SK-N-SH treated with all-trans-retinoic acid at 6 μM for 48 hours (cell line): ENCODE results near the gene COL15A1.
A peak's percentile ranks its signal among the peaks of the same experiment; 100 is the strongest.

Experiments used
- ATAC-seq: fragments of 200-7000 bp; cut with Tn5 transposase; 3 replicates; pipeline ENCODE4 v1.9.1; 2020; ENCODE audit warnings: mild to moderate bottlenecking, moderate library complexity
- ARNTL ChIP-seq: fragments of 450-650 bp; formaldehyde crosslinking; IDR thresholded peaks from 2 replicates; pipeline ENCODE4 v1.5.0; 2020; ENCODE audit warnings: low read depth, mild to moderate bottlenecking, moderate library complexity, borderline replicate concordance
- BACH2 ChIP-seq: fragments of 250-450 bp; sonication (Bioruptor Pico); IDR thresholded peaks from 2 replicates; pipeline ENCODE4 v1.9.0; 2021; ENCODE audit warnings: mild to moderate bottlenecking, borderline replicate concordance
- CREB5 ChIP-seq: fragments of 250-450 bp; sonication (Bioruptor Pico); IDR thresholded peaks from 2 replicates; pipeline ENCODE4 v1.5.1; 2020; ENCODE audit warnings: low read depth, mild to moderate bottlenecking, moderate library complexity
- CSDC2 ChIP-seq: fragments of 250-450 bp; sonication (Bioruptor Pico); IDR thresholded peaks from 2 replicates; pipeline ENCODE4 v1.5.0; 2020; ENCODE audit warnings: mild to moderate bottlenecking, moderate library complexity
- CSRNP3 ChIP-seq: fragments of 250-450 bp; sonication (Bioruptor Pico); IDR thresholded peaks from 2 replicates; pipeline ENCODE4 v1.5.1; 2021; ENCODE audit warnings: mild to moderate bottlenecking, moderate library complexity
- ESRRG ChIP-seq: fragments of 250-450 bp; sonication (Bioruptor Pico); IDR thresholded peaks from 2 replicates; pipeline ENCODE4 v1.6.1; 2021; ENCODE audit warnings: mild to moderate bottlenecking
- GLIS3 ChIP-seq: fragments of 250-450 bp; sonication (Bioruptor Pico); IDR thresholded peaks from 2 replicates; pipeline ENCODE4 v1.5.0; 2020; ENCODE audit warnings: mild to moderate bottlenecking, moderate library complexity
- ISL1 ChIP-seq: fragments of 250-450 bp; sonication (Bioruptor Pico); IDR thresholded peaks from 2 replicates; pipeline ENCODE4 v2.1.2; 2022; ENCODE audit warnings: mild to moderate bottlenecking, moderate library complexity
- OSR1 ChIP-seq: fragments of 250-450 bp; sonication (Bioruptor Pico); IDR thresholded peaks from 2 replicates; pipeline ENCODE4 v1.8.0; 2022; ENCODE audit warnings: moderate library complexity, mild to moderate bottlenecking, inconsistent platforms
- PATZ1 ChIP-seq: fragments of 250-450 bp; sonication (Bioruptor Pico); IDR thresholded peaks from 2 replicates; pipeline ENCODE4 v1.8.0; 2020; ENCODE audit warnings: mild to moderate bottlenecking, moderate library complexity, borderline replicate concordance
- POU6F1 ChIP-seq: fragments of 250-450 bp; sonication (Bioruptor Pico); IDR thresholded peaks from 2 replicates; pipeline ENCODE4 v1.8.0; 2021; ENCODE audit warnings: low read depth, mild to moderate bottlenecking, moderate library complexity, borderline replicate concordance
- PPARA ChIP-seq: fragments of 250-450 bp; sonication (Bioruptor Pico); IDR thresholded peaks from 2 replicates; pipeline ENCODE4 v1.5.0; 2020; ENCODE audit warnings: mild to moderate bottlenecking, borderline replicate concordance
- RARB ChIP-seq: fragments of 250-450 bp; sonication (Bioruptor Pico); IDR thresholded peaks from 2 replicates; pipeline ENCODE4 v1.8.0; 2021; ENCODE audit warnings: mild to moderate bottlenecking, moderate library complexity
- SNAI2 ChIP-seq: fragments of 250-450 bp; sonication (Bioruptor Pico); IDR thresholded peaks from 2 replicates; pipeline ENCODE4 v1.5.0; 2020; ENCODE audit warnings: mild to moderate bottlenecking, moderate library complexity
- TCF4 ChIP-seq: fragments of 250-450 bp; sonication (Bioruptor Pico); IDR thresholded peaks from 2 replicates; pipeline ENCODE4 v1.8.0; 2021; ENCODE audit warnings: mild to moderate bottlenecking, moderate library complexity, borderline replicate concordance
- TOX ChIP-seq: fragments of 250-450 bp; sonication (Bioruptor Pico); IDR thresholded peaks from 2 replicates; pipeline ENCODE4 v1.8.0; 2021; ENCODE audit warnings: mild to moderate bottlenecking, moderate library complexity, borderline replicate concordance
- TSHZ2 ChIP-seq: fragments of 250-450 bp; sonication (Bioruptor Pico); IDR thresholded peaks from 2 replicates; pipeline ENCODE4 v1.5.0; 2020; ENCODE audit warnings: mild to moderate bottlenecking, moderate library complexity
- ZC3H10 ChIP-seq: fragments of 250-450 bp; sonication (Bioruptor Pico); IDR thresholded peaks from 2 replicates; pipeline ENCODE4 v1.5.1; 2021; ENCODE audit warnings: mild to moderate bottlenecking, moderate library complexity
- ZFP30 ChIP-seq: fragments of 450-650 bp; formaldehyde crosslinking; IDR thresholded peaks from 2 replicates; pipeline ENCODE4 v1.5.0; 2022; ENCODE audit warnings: mild to moderate bottlenecking, moderate library complexity
- ZNF70 ChIP-seq: fragments of 450-650 bp; formaldehyde crosslinking; IDR thresholded peaks from 2 replicates; pipeline ENCODE4 v1.5.0; 2020; ENCODE audit warnings: mild to moderate bottlenecking, moderate library complexity
- ZNF8 ChIP-seq: fragments of 450-650 bp; formaldehyde crosslinking; IDR thresholded peaks from 2 replicates; pipeline ENCODE4 v1.5.0; 2020; ENCODE audit warnings: mild to moderate bottlenecking, moderate library complexity

Gene COL15A1

GRCh38 chr9:99040251-99040900 lies 96.7 kb downstream of the COL15A1 start:
- ATAC-seq, result peak; percentile 50; the same call in 2 of the 3 replicates
- TF ChIP-seq TSHZ2 (CRISPR knock-in tag) (no peak), ISL1 (CRISPR knock-in tag) (no peak), CSDC2 (CRISPR knock-in tag) (no peak), ZC3H10 (CRISPR knock-in tag) (no peak), RARB (no peak), PPARA (CRISPR knock-in tag) (no peak), POU6F1 (CRISPR knock-in tag) (no peak), OSR1 (CRISPR knock-in tag) (no peak), ZNF70 (no peak), ESRRG (no peak), ZNF8 (no peak), PATZ1 (CRISPR knock-in tag) (no peak), GLIS3 (CRISPR knock-in tag) (no peak), SNAI2 (CRISPR knock-in tag) (no peak), ARNTL (CRISPR knock-in tag) (no peak), CREB5 (CRISPR knock-in tag) (no peak), TOX (CRISPR knock-in tag) (no peak), TCF4 (CRISPR knock-in tag) (no peak)

GRCh38 chr9:99040911-99041582 lies 97.3 kb downstream of the COL15A1 start:
- ATAC-seq, result peak; percentile 61
- TF ChIP-seq CSRNP3 (no peak), OSR1 (CRISPR knock-in tag) (no peak), TSHZ2 (CRISPR knock-in tag) (no peak), BACH2 (no peak), ZC3H10 (CRISPR knock-in tag) (no peak), POU6F1 (CRISPR knock-in tag) (no peak), CREB5 (CRISPR knock-in tag) (no peak), ESRRG (no peak), ZFP30 (CRISPR knock-in tag) (no peak), SNAI2 (CRISPR knock-in tag) (no peak)
